ENCODE data around the gene FSD1L. TPM values are rescaled to one million over a fixed set of nuclear protein-coding genes. Genes with fewer than 3 reads are reported as not detected.
A peak's percentile ranks its signal among the peaks of the same experiment; 100 is the strongest.

Gene FSD1L
- total and polyA plus RNA-seq, 2 of the 13 experiments (the other 11 are each of a cell fraction or from before 2014, with no cell fraction given) = 4.1 to 5.1 TPM

DNA sequence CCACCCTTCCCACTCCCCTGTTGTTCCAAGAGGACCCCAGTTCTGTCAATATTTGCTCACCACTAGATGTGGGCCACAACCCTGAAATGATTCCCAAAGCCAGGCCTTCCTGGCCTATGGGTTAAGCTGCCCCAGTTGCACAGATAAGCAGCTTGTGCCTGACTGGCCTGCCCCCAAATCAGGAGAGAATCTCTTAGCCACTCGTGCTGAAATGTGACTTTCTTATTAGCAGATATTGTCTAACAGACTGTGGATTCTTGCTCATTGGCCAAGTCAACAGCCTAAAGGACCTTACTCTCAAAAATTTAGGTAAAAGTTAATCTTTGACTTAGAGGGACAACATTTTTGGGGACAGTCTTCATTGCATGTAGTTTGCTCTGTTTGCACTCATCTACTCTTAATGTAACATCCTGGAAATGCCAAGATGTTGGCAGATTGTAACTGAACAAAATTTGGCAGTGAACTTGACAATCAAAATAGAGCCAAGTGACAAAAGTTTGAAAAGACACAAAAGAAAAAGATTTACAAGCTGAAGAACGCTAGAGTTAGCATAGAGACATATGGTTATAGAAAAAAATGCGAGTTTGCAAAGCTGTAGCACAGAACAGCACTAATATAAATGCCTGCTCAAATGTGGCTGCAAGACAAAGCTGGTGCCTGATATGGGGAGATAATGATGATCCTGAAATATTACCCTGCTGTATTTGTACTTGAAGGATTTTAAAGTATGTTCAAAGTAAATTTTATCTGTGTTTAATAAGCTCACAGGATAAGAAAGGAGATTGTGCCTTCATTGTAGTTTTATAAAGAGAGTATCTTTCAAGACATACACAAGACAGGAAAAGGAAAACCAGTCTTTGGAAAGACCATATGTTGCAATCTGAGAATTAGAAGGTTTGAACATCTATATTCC, 29.0 kb upstream of the FSD1L start (continued):
- TF ChIP-seq, protein P1, sequence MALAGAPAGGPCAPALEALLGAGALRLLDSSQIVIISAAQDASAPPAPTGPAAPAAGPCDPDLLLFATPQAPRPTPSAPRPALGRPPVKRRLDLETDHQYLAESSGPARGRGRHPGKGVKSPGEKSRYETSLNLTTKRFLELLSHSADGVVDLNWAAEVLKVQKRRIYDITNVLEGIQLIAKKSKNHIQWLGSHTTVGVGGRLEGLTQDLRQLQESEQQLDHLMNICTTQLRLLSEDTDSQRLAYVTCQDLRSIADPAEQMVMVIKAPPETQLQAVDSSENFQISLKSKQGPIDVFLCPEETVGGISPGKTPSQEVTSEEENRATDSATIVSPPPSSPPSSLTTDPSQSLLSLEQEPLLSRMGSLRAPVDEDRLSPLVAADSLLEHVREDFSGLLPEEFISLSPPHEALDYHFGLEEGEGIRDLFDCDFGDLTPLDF (CRISPR knock-in tag; IDR thresholded peaks at IDR 0.05) = no peak
- no peak for TF ChIP-seq ZNF768 (CRISPR knock-in tag; IDR thresholded peaks at IDR 0.05)
- TF ChIP-seq BRD4 (CRISPR knock-in tag; IDR thresholded peaks at IDR 0.05) = no peak
- no peak for TF ChIP-seq IKZF4 (CRISPR knock-in tag; IDR thresholded peaks at IDR 0.05; ENCODE audit: borderline replicate concordance, low read depth, not compliant biosample characterization)
- TF ChIP-seq FOXA3 (CRISPR knock-in tag; IDR thresholded peaks at IDR 0.05) = peak; percentile 94
- peak; percentile 68; the same call in 1 of the 2 replicates for TF ChIP-seq SMYD3 (CRISPR knock-in tag; IDR thresholded peaks at IDR 0.05)
- no peak for TF ChIP-seq MBD4 (IDR thresholded peaks at IDR 0.05; ENCODE audit: borderline replicate concordance, low read length)
- TF ChIP-seq, protein P2, sequence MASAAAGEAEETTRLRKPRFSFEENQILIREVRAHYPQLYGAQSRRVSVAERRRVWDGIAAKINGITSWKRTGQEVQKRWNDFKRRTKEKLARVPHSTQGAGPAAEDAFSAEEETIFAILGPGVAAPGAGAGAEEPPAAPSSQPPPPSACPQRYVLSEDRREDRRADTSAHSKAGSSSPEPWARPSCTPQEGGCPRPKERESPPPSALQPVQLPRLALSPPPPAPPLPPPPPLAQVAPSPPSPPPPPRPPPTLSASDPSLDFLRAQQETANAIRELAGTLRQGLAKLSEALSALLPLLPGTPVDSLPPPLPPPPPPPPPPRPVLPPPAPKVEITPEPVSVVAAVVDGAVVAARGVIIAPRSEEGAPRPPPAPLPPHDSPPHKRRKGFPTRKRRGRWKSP (CRISPR knock-in tag; IDR thresholded peaks at IDR 0.05) = peak; percentile 55; the same call in 1 of the 2 replicates
- TF ChIP-seq, protein P3, sequence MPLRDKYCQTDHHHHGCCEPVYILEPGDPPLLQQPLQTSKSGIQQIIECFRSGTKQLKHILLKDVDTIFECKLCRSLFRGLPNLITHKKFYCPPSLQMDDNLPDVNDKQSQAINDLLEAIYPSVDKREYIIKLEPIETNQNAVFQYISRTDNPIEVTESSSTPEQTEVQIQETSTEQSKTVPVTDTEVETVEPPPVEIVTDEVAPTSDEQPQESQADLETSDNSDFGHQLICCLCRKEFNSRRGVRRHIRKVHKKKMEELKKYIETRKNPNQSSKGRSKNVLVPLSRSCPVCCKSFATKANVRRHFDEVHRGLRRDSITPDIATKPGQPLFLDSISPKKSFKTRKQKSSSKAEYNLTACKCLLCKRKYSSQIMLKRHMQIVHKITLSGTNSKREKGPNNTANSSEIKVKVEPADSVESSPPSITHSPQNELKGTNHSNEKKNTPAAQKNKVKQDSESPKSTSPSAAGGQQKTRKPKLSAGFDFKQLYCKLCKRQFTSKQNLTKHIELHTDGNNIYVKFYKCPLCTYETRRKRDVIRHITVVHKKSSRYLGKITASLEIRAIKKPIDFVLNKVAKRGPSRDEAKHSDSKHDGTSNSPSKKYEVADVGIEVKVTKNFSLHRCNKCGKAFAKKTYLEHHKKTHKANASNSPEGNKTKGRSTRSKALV (CRISPR knock-in tag; IDR thresholded peaks at IDR 0.05) = no peak
- TF ChIP-seq, protein P4, sequence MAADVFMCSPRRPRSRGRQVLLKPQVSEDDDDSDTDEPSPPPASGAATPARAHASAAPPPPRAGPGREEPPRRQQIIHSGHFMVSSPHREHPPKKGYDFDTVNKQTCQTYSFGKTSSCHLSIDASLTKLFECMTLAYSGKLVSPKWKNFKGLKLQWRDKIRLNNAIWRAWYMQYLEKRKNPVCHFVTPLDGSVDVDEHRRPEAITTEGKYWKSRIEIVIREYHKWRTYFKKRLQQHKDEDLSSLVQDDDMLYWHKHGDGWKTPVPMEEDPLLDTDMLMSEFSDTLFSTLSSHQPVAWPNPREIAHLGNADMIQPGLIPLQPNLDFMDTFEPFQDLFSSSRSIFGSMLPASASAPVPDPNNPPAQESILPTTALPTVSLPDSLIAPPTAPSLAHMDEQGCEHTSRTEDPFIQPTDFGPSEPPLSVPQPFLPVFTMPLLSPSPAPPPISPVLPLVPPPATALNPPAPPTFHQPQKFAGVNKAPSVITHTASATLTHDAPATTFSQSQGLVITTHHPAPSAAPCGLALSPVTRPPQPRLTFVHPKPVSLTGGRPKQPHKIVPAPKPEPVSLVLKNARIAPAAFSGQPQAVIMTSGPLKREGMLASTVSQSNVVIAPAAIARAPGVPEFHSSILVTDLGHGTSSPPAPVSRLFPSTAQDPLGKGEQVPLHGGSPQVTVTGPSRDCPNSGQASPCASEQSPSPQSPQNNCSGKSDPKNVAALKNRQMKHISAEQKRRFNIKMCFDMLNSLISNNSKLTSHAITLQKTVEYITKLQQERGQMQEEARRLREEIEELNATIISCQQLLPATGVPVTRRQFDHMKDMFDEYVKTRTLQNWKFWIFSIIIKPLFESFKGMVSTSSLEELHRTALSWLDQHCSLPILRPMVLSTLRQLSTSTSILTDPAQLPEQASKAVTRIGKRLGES (CRISPR knock-in tag; IDR thresholded peaks at IDR 0.05; ENCODE audit: borderline replicate concordance) = no peak
- no peak for TF ChIP-seq ZNF326 (CRISPR knock-in tag; IDR thresholded peaks at IDR 0.05; ENCODE audit: borderline replicate concordance)
- TF ChIP-seq, protein P5, sequence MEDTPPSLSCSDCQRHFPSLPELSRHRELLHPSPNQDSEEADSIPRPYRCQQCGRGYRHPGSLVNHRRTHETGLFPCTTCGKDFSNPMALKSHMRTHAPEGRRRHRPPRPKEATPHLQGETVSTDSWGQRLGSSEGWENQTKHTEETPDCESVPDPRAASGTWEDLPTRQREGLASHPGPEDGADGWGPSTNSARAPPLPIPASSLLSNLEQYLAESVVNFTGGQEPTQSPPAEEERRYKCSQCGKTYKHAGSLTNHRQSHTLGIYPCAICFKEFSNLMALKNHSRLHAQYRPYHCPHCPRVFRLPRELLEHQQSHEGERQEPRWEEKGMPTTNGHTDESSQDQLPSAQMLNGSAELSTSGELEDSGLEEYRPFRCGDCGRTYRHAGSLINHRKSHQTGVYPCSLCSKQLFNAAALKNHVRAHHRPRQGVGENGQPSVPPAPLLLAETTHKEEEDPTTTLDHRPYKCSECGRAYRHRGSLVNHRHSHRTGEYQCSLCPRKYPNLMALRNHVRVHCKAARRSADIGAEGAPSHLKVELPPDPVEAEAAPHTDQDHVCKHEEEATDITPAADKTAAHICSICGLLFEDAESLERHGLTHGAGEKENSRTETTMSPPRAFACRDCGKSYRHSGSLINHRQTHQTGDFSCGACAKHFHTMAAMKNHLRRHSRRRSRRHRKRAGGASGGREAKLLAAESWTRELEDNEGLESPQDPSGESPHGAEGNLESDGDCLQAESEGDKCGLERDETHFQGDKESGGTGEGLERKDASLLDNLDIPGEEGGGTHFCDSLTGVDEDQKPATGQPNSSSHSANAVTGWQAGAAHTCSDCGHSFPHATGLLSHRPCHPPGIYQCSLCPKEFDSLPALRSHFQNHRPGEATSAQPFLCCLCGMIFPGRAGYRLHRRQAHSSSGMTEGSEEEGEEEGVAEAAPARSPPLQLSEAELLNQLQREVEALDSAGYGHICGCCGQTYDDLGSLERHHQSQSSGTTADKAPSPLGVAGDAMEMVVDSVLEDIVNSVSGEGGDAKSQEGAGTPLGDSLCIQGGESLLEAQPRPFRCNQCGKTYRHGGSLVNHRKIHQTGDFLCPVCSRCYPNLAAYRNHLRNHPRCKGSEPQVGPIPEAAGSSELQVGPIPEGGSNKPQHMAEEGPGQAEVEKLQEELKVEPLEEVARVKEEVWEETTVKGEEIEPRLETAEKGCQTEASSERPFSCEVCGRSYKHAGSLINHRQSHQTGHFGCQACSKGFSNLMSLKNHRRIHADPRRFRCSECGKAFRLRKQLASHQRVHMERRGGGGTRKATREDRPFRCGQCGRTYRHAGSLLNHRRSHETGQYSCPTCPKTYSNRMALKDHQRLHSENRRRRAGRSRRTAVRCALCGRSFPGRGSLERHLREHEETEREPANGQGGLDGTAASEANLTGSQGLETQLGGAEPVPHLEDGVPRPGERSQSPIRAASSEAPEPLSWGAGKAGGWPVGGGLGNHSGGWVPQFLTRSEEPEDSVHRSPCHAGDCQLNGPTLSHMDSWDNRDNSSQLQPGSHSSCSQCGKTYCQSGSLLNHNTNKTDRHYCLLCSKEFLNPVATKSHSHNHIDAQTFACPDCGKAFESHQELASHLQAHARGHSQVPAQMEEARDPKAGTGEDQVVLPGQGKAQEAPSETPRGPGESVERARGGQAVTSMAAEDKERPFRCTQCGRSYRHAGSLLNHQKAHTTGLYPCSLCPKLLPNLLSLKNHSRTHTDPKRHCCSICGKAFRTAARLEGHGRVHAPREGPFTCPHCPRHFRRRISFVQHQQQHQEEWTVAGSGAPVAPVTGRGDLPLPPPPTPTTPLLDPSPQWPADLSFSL (CRISPR knock-in tag; IDR thresholded peaks at IDR 0.05) = no peak
- no peak for TF ChIP-seq HOXA9 (CRISPR knock-in tag; IDR thresholded peaks at IDR 0.05; ENCODE audit: borderline replicate concordance)
- no peak for TF ChIP-seq MYNN (CRISPR knock-in tag; IDR thresholded peaks at IDR 0.05; ENCODE audit: low read depth)

Measured in HepG2 (cell line).